PC-3 (cell line): ENCODE data around the gene SCRN3. TPM values are rescaled to one million over a fixed set of nuclear protein-coding genes. Genes with fewer than 3 reads are reported as not detected.

ENCODE experiments used
- ATAC-seq: fragments of 200-7000 bp; cut with Tn5 transposase; 2 replicates; pipeline ENCODE4 v1.9.1; 2020; ENCODE audit warnings: mild to moderate bottlenecking, moderate library complexity
- BruUV-seq: library from RNA; stranded (reverse); fragments of 400-500 nt; replicated peaks from 2 replicates; lab custom pipeline; 2021; lab: Mats Ljungman, UMichigan
- CTCF ChIA-PET: fragments of 300-600 bp; sonication (Branson Sonifier 250); formaldehyde crosslinking; loops from one replicate; lab custom pipeline; 2022; ENCODE audit warnings: antibody characterized with exemption; lab: Charles Lee
- POLR2A ChIA-PET: fragments of 300-600 bp; sonication (Branson Sonifier 250); formaldehyde crosslinking; loops from one replicate; lab custom pipeline; 2022; ENCODE audit warnings: antibody characterized with exemption; ENCODE audit not compliant: unreplicated experiment; lab: Charles Lee
- DNase-seq: peaks from one replicate; pipeline ENCODE4 v3.0.0-alpha.2; 2015
- H2AFZ ChIP-seq: fragments of 300-600 bp; sonication (generic); 2 replicates; pipeline ENCODE4 v1.6.0; 2016; ENCODE audit warnings: antibody characterized with exemption, low read length
- H3F3A ChIP-seq: fragments of 300-600 bp; sonication (generic); one replicate; pipeline ENCODE4 v1.6.0; 2017; ENCODE audit warnings: antibody characterized with exemption, low read length, control low read depth, mild to moderate bottlenecking; ENCODE audit not compliant: unreplicated experiment
- H3K27ac ChIP-seq: fragments of 300-600 bp; sonication (generic); 2 replicates; pipeline ENCODE4 v1.5.1; 2016; ENCODE audit warnings: mild to moderate bottlenecking, low read length
- H3K27me3 ChIP-seq: fragments of 300-600 bp; sonication (generic); 2 replicates; pipeline ENCODE4 v1.6.1; 2016; ENCODE audit warnings: low read length, mixed read lengths
- H3K36me3 ChIP-seq: fragments of 300-600 bp; sonication (generic); 2 replicates; pipeline ENCODE4 v1.6.1; 2016; ENCODE audit warnings: low read depth, mixed run types, low read length, mixed read lengths
- H3K4me1 ChIP-seq: fragments of 300-600 bp; sonication (generic); 2 replicates; pipeline ENCODE4 v1.5.1; 2016; ENCODE audit warnings: low read length; ENCODE audit not compliant: insufficient read depth
- H3K4me2 ChIP-seq: fragments of 300-600 bp; sonication (generic); 2 replicates; pipeline ENCODE4 v1.6.0; 2016; ENCODE audit warnings: low read length
- H3K4me3 ChIP-seq: fragments of 300-600 bp; sonication (generic); 2 replicates; pipeline ENCODE4 v1.5.1; 2016; ENCODE audit warnings: mild to moderate bottlenecking, low read length, mixed read lengths
- H3K79me2 ChIP-seq: fragments of 300-600 bp; sonication (generic); 2 replicates; pipeline ENCODE4 v1.6.1; 2017; ENCODE audit warnings: low read length, mixed read lengths
- H3K9ac ChIP-seq: fragments of 300-600 bp; sonication (generic); 2 replicates; pipeline ENCODE4 v1.6.0; 2016; ENCODE audit warnings: mild to moderate bottlenecking, low read length
- H3K9me2 ChIP-seq: fragments of 300-600 bp; sonication (generic); replicated peaks from 2 replicates; pipeline ENCODE4 v1.6.1; 2016; ENCODE audit warnings: mixed run types, low read length, mixed read lengths
- H3K9me3 ChIP-seq: fragments of 300-600 bp; sonication (generic); 2 replicates; pipeline ENCODE4 v1.6.1; 2016; ENCODE audit warnings: low read length, mixed read lengths
- H4K20me1 ChIP-seq: fragments of 300-600 bp; sonication (generic); 2 replicates; pipeline ENCODE4 v1.6.1; 2016; ENCODE audit warnings: low read length, mixed read lengths
- EZH2 ChIP-seq: fragments of 300-600 bp; sonication (generic); IDR thresholded peaks from one replicate; pipeline ENCODE4 v1.6.1; 2017; ENCODE audit warnings: antibody characterized with exemption, mild to moderate bottlenecking, low read length; ENCODE audit not compliant: unreplicated experiment
- EZH2phosphoT487 ChIP-seq: fragments of 300-600 bp; sonication (generic); IDR thresholded peaks from 2 replicates; pipeline ENCODE4 v1.6.1; 2018; ENCODE audit warnings: mild to moderate bottlenecking, antibody characterized with exemption, low read length, borderline replicate concordance
- intact Hi-C: fragments of 100-400 bp; cut with micrococcal nuclease; formaldehyde crosslinking; loops from 2 replicates; pipeline ENCODE4 v1.9.0; 2023
- total RNA-seq: library from RNA; depleted of rRNA; stranded (reverse); fragments of >200 nt; gene quantifications from 2 replicates; pipeline ENCODE4 v1.2.3, GENCODE V29; 2014
- TF ChIP-seq, protein P1 (sequence below): fragments of 300-600 bp; sonication (generic); conservative IDR thresholded peaks from 2 replicates; pipeline ENCODE4 v1.5.1; 2017; ENCODE audit warnings: antibody characterized with exemption, low read depth, mild to moderate bottlenecking, low read length

Gene SCRN3
- total RNA-seq, 1 experiment from 2014 or later, result 26.6 TPM

DNA sequence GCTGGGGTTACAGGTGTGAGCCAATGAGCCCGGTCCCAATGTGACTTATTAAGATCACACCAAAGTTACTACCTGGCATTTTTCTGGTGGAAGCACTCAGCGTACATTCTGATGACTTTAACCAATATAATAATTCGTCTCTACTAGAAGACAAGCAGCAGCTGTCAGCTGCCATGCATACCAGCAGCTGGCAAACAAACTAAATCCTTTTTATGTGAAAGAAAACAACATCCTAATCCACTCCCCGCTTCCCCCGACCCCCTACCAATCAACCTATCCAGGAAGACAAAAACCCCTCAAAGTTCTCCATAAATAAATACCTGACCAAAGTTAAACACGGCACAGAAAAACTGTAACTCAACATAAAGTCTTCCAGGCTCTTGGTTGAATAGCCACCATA, 49.2 kb downstream of the SCRN3 start:
- H3K4me1 ChIP-seq, result peaks cover 16% of the 10 kb centered on the region
- no peaks in the 10 kb centered on the region for H3K9me3 ChIP-seq
- no peaks in the 10 kb centered on the region for H3K27me3 ChIP-seq
- no peak overlapping the region for H3K4me3 ChIP-seq
- TF ChIP-seq EZH2 (no peak), EZH2phosphoT487 (no peak)
- TF ChIP-seq, protein P1, sequence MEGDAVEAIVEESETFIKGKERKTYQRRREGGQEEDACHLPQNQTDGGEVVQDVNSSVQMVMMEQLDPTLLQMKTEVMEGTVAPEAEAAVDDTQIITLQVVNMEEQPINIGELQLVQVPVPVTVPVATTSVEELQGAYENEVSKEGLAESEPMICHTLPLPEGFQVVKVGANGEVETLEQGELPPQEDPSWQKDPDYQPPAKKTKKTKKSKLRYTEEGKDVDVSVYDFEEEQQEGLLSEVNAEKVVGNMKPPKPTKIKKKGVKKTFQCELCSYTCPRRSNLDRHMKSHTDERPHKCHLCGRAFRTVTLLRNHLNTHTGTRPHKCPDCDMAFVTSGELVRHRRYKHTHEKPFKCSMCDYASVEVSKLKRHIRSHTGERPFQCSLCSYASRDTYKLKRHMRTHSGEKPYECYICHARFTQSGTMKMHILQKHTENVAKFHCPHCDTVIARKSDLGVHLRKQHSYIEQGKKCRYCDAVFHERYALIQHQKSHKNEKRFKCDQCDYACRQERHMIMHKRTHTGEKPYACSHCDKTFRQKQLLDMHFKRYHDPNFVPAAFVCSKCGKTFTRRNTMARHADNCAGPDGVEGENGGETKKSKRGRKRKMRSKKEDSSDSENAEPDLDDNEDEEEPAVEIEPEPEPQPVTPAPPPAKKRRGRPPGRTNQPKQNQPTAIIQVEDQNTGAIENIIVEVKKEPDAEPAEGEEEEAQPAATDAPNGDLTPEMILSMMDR, result no peak
- BruUV-seq, result no TSS peak
- no peak overlapping the region for H3K27ac ChIP-seq
- no peaks in the 10 kb centered on the region for H4K20me1 ChIP-seq
- no peaks in the 10 kb centered on the region for H3K9me2 ChIP-seq
- CTCF ChIA-PET, result no interaction called here
- H3K36me3 ChIP-seq, result no peaks in the 10 kb centered on the region
- no peaks in the 10 kb centered on the region for H3K79me2 ChIP-seq
- intact Hi-C loops, result no loop called here
- DNase-seq (no peak), ATAC-seq (no peak)
- H3K4me2 ChIP-seq, result no peak overlapping the region
- POLR2A ChIA-PET, result no interaction called here
- no peaks in the 10 kb centered on the region for H3F3A ChIP-seq
- no peak overlapping the region for H3K9ac ChIP-seq
- H2AFZ ChIP-seq, result no peak overlapping the region

DNA sequence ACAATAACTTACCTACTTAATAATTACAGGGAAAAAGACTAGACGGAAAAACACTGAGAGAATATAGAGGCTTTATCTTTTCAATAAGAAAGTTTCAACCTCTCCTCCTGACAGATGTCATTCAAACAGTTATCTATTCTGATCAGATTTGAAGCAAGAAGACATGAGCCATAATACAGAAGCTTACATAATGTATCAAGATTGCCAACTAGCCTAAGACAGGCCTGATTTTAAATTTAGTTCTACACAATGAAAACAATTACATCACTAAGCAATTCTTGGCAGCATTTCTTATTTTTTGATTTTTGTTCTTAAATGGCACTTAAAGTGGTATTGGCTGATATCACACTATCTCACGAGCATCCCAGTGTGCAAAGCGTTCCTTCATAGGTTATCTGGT, 49.7 kb downstream of the SCRN3 start:
- Histone ChIP-seq H3K4me2 (no peak overlapping the region), H3K79me2 (no peaks in the 10 kb centered on the region), H3K9me3 (no peaks in the 10 kb centered on the region), H3K4me3 (no peak overlapping the region), H3K4me1 (peaks cover 16% of the 10 kb centered on the region), H3K27me3 (no peaks in the 10 kb centered on the region), H2AFZ (no peak overlapping the region), H3F3A (no peaks in the 10 kb centered on the region), H3K27ac (no peak overlapping the region), H3K9ac (no peak overlapping the region), H3K36me3 (no peaks in the 10 kb centered on the region), H3K9me2 (no peaks in the 10 kb centered on the region), H4K20me1 (no peaks in the 10 kb centered on the region)
- POLR2A ChIA-PET, result no interaction called here
- BruUV-seq, result no TSS peak
- no peak for DNase-seq
- intact Hi-C loops, result no loop called here
- CTCF ChIA-PET, result no interaction called here
- ATAC-seq, result no peak
- TF ChIP-seq, protein P1, result no peak
- TF ChIP-seq EZH2, result no peak
- no peak for TF ChIP-seq EZH2phosphoT487

DNA sequence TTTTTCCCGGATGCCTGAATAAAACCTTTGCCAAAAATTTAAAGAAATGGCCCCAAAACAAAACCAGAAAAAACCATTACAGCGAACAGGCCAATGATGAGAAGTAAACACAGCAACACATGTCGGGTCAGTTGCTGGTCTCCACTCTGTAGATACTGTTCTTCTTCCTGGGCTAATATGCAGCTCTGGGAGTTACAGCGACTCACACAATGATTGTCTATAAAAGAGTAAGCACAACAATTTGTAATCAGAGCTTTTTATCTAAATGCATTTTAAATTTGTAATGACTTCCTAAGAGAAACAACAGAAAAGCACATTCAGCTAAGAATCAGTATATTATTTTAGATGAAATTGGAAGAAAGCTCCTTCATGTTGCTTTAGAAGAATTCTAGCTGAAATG, 51.0 kb downstream of the SCRN3 start:
- TF ChIP-seq EZH2 (no peak), EZH2phosphoT487 (no peak)
- TF ChIP-seq, protein P1, result no peak
- Histone ChIP-seq H3K4me2 (no peak overlapping the region), H3K27ac (no peak overlapping the region), H3K4me1 (peaks cover 16% of the 10 kb centered on the region), H3K9me3 (no peaks in the 10 kb centered on the region), H3K9ac (no peak overlapping the region), H3K9me2 (no peaks in the 10 kb centered on the region), H3K36me3 (no peaks in the 10 kb centered on the region), H4K20me1 (no peaks in the 10 kb centered on the region), H3K79me2 (no peaks in the 10 kb centered on the region), H3F3A (no peaks in the 10 kb centered on the region), H2AFZ (no peak overlapping the region), H3K27me3 (no peaks in the 10 kb centered on the region), H3K4me3 (no peak overlapping the region)
- ChIA-PET POLR2A (no interaction called here), CTCF (no interaction called here)
- intact Hi-C loops, result no loop called here
- ATAC-seq (no peak), DNase-seq (no peak)
- no TSS peak for BruUV-seq
